MM.1S (cell line): Measurements from ENCODE around the gene PCP4.

ENCODE experiments used
- CTCF ChIP-seq: fragments of 300-600 bp; sonication (generic); IDR thresholded peaks from 2 replicates; pipeline ENCODE4 v1.5.1; 2016; ENCODE audit warnings: antibody characterized with exemption, low read length, mixed read lengths
- EZH2 ChIP-seq: fragments of 300-600 bp; sonication (generic); optimal IDR thresholded peaks from 2 replicates; pipeline ENCODE3; 2017; ENCODE audit warnings: low read depth, mild to moderate bottlenecking, antibody characterized with exemption, low read length, mixed read lengths

GRCh38 chr21:39882839-39883195 lies 15.6 kb downstream of the PCP4 start:
- no peak for TF ChIP-seq CTCF
- TF ChIP-seq EZH2 = no peak
